Neural progenitor cell (in vitro differentiated cells): ENCODE results near the gene CNTRL.

Source experiments
- CTCF ChIP-seq: fragments of 200-600 bp; sonication (generic); IDR thresholded peaks from 2 replicates; pipeline ENCODE4 v1.5.1; 2017; ENCODE audit warnings: antibody characterized with exemption, mild to moderate bottlenecking
- EZH2 ChIP-seq: fragments of 200-600 bp; sonication (generic); IDR thresholded peaks from 2 replicates; pipeline ENCODE4 v1.6.1; 2017; ENCODE audit warnings: antibody characterized with exemption, mild to moderate bottlenecking, moderate library complexity

GRCh38 chr9:121141306-121141705 is 66.6 kb downstream of the CNTRL start:
- TF ChIP-seq CTCF: no peak
- no peak for TF ChIP-seq EZH2
